ENCODE results near the gene GRM4. TPM values are rescaled to one million over a fixed set of nuclear protein-coding genes. Genes with fewer than 3 reads are reported as not detected.
A peak's percentile ranks its signal among the peaks of the same experiment; 100 is the strongest.

The GRM4 gene
- total RNA-seq, 4 donors from 2014 or later, result not detected

- peaks cover 21 to 40% (median 28%) of the 10 kb centered on the region in 3 donors for H3K4me1 ChIP-seq
- no peaks in the 10 kb centered on the region for H3K36me3 ChIP-seq
- no peak for TF ChIP-seq POLR2A (IDR thresholded peaks at IDR 0.05)
- TF ChIP-seq, protein P1, sequence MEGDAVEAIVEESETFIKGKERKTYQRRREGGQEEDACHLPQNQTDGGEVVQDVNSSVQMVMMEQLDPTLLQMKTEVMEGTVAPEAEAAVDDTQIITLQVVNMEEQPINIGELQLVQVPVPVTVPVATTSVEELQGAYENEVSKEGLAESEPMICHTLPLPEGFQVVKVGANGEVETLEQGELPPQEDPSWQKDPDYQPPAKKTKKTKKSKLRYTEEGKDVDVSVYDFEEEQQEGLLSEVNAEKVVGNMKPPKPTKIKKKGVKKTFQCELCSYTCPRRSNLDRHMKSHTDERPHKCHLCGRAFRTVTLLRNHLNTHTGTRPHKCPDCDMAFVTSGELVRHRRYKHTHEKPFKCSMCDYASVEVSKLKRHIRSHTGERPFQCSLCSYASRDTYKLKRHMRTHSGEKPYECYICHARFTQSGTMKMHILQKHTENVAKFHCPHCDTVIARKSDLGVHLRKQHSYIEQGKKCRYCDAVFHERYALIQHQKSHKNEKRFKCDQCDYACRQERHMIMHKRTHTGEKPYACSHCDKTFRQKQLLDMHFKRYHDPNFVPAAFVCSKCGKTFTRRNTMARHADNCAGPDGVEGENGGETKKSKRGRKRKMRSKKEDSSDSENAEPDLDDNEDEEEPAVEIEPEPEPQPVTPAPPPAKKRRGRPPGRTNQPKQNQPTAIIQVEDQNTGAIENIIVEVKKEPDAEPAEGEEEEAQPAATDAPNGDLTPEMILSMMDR (IDR thresholded peaks at IDR 0.05), result no peak
- 64 to 75% methylated on average over 8 to 10 of the region's 10 CpGs for WGBS, 2 donors
- H3K4me3 ChIP-seq, result no peak overlapping the region
- H3K27ac ChIP-seq, result no peak overlapping the region
- intact Hi-C loops (cut with DNase I), result loop anchor here (10.0 kb wide), 1 partner anchor 92 kb away; no protein-coding TSS in a partner anchor
- H3K27me3 ChIP-seq, result peaks cover 20 to 96% (median 25%) of the 10 kb centered on the region in 4 donors
- H3K9me3 ChIP-seq, result no peaks in the 10 kb centered on the region
- DNase-seq, result no peak
Observed at GRCh38 chr6:34146801-34147592, 1.1 kb upstream of the GRM4 start.

DNA sequence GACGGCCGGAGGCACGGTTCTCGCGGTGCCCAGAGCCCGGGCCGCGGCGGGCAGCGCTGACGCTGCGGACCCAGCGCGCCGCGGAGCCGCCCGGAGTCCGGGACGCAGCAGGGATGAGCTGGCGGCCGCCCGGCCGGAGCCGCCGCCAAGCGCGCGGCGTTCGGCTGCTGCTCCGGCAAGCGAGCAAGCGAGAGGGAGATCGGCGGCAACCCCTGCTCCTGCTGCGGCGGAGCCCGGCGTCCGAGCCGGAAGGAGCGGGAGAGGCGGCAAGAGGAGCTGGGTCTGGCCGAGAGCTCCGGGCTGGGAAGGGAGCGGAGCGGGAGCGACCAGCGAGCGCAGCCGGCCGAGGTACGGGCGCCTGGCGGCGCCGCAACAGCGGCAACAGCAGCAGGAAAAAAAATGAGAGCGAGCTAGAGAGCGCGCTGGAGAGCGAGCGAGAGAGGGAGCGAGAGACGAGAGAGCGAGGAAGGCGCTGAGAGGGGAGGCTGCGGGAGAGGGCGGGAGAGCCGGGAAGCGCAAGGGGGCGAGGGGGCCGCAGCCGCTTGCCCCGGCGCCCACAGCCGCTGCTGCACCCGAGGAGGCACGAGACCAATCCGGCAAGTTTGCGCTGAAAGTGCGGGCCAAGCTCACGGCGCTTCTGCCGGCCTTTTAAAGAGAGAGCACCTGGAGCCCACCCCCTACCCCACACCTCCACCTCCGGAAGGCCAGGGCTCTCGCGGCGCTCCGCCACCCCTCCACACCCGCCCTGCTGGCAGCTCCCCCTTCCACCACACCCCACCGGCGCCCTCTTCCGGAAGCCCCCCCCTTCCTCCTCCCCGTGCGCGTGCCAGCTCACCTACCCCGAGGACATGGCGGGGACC lies 496 bp downstream of the GRM4 start:
- TF ChIP-seq, protein P1 (IDR thresholded peaks at IDR 0.05), result peak in 1 of 6 experiments; percentile 6
- TF ChIP-seq POLR2A (IDR thresholded peaks at IDR 0.05), result no peak
- H3K4me1 ChIP-seq, result peaks cover 21 to 40% (median 28%) of the 10 kb centered on the region in 3 donors
- peaks cover 21 to 96% (median 30%) of the 10 kb centered on the region in 4 donors for H3K27me3 ChIP-seq
- intact Hi-C loops (cut with DNase I), result loop anchor here (10.0 kb wide), 1 partner anchor 91 kb away; no protein-coding TSS in a partner anchor
- WGBS, 2 donors, result 0 to 2% methylated on average over 29 to 36 of the region's 100 CpGs
- H3K27ac ChIP-seq, result no peak overlapping the region
- peak overlapping the region; percentile 21 to 65 (median 38) for H3K4me3 ChIP-seq
- H3K36me3 ChIP-seq, result no peaks in the 10 kb centered on the region
- H3K9me3 ChIP-seq, result no peaks in the 10 kb centered on the region
- DNase-seq, result no peak

- Histone ChIP-seq H3K27ac (no peak overlapping the region), H3K4me3 (peak overlapping the region; percentile 21 to 65 (median 38)), H3K27me3 (peaks cover 21 to 96% (median 34%) of the 10 kb centered on the region in 4 donors), H3K9me3 (no peaks in the 10 kb centered on the region), H3K36me3 (no peaks in the 10 kb centered on the region), H3K4me1 (peaks cover 21 to 40% (median 28%) of the 10 kb centered on the region in 3 donors)
- 0% methylated on average over 1 to 2 of the region's 58 CpGs for WGBS, 2 donors
- TF ChIP-seq, protein P1 (IDR thresholded peaks at IDR 0.05), result no peak
- TF ChIP-seq POLR2A (IDR thresholded peaks at IDR 0.05), result no peak
- DNase-seq, result no peak
- intact Hi-C loops (cut with DNase I), result loop anchor here (10.0 kb wide), 1 partner anchor 90 kb away; no protein-coding TSS in a partner anchor
Observed at GRCh38 chr6:34144581-34145160, 1.2 kb downstream of the GRM4 start.

GRCh38 chr6:34143884-34144580 lies 1.9 kb downstream of the GRM4 start:
- no peak for DNase-seq
- TF ChIP-seq, protein P1 (IDR thresholded peaks at IDR 0.05), result no peak
- TF ChIP-seq POLR2A (IDR thresholded peaks at IDR 0.05), result no peak
- H3K9me3 ChIP-seq, result no peaks in the 10 kb centered on the region
- WGBS, 2 donors, result no CpG with 5 or more reads among the region's 63 CpGs
- no peak overlapping the region for H3K27ac ChIP-seq
- H3K4me3 ChIP-seq, result peak overlapping the region in 3 of 4 donors; percentile 28 to 65 (median 47)
- H3K36me3 ChIP-seq, result no peaks in the 10 kb centered on the region
- peaks cover 21 to 40% (median 28%) of the 10 kb centered on the region in 3 donors for H3K4me1 ChIP-seq
- H3K27me3 ChIP-seq, result peaks cover 21 to 96% (median 35%) of the 10 kb centered on the region in 4 donors
- intact Hi-C loops (cut with DNase I), result loop anchor here (10.0 kb wide), 1 partner anchor 89 kb away; no protein-coding TSS in a partner anchor
